K562 (cell line): ENCODE measurements around the gene PDIA4. TPM values are rescaled to one million over a fixed set of nuclear protein-coding genes. Genes with fewer than 3 reads are reported as not detected.
A peak's percentile ranks its signal among the peaks of the same experiment; 100 is the strongest.

Experiments used
- ATAC-seq: fragments of 200-7000 bp; cut with Tn5 transposase; 3 replicates; pipeline ENCODE4 v1.9.1; 2020; ENCODE audit warnings: moderate library complexity
- BruUV-seq: library from RNA; stranded (reverse); fragments of 400-500 nt; replicated peaks from 2 replicates; lab custom pipeline; 2021; lab: Mats Ljungman, UMichigan
- CTCF ChIA-PET: fragments of 300-600 bp; formaldehyde crosslinking; extraction: SDS; loops from one replicate; lab custom pipeline; 2021; ENCODE audit warnings: low intra/inter-chr PET ratio; lab: Yijun Ruan, JAX
- POLR2A ChIA-PET: fragments of 300-600, 350-650 bp; sonication (Branson Sonifier 250); formaldehyde crosslinking; extraction: SDS; loops from one replicate; lab custom pipeline; 2021; ENCODE audit warnings: antibody characterized with exemption, inconsistent platforms; lab: Yijun Ruan, JAX
- DNase-seq, 4 experiments: peaks; one replicate each; pipeline versions ENCODE4 v3.0.0 to v3.0.0-alpha.2; 2011 to 2018; ENCODE audit warnings: low spot score in 3 of 4, mixed read lengths in 3 of 4; ENCODE audit errors: extremely low read depth in 1 of 4
- FAIRE-seq: peaks from 2 replicates; lab custom pipeline; 2011; peaks lifted over from hg19 to GRCh38; lab: Jason Lieb, UNC
- H2AFZ ChIP-seq: 2 replicates; pipeline ENCODE4 v1.6.0; 2011; ENCODE audit warnings: low read depth, low read length, control low read depth, inconsistent platforms
- H3K27ac ChIP-seq: fragments of 200-600 bp; 3 replicates; pipeline ENCODE4 v1.8.0; 2011; ENCODE audit warnings: low read depth, mild to moderate bottlenecking, control low read depth, inconsistent platforms, low read length, moderate library complexity, mixed read lengths; ENCODE audit errors: extremely low read depth
- H3K27me3 ChIP-seq, 2 experiments: fragments of 300-600 bp in 1 of 2; 2 replicates in 1 of 2; 3 replicates in 1 of 2; pipeline versions ENCODE4 v1.6.0 to v1.8.0; 2011; ENCODE audit warnings: inconsistent platforms in 2 of 2, low read length in 2 of 2, mild to moderate bottlenecking in 1 of 2, mixed read lengths in 1 of 2, moderate library complexity in 1 of 2; ENCODE audit not compliant: control insufficient read depth in 2 of 2, insufficient read depth in 2 of 2
- H3K36me3 ChIP-seq: fragments of 300-600 bp; 3 replicates; pipeline ENCODE4 v1.8.0; 2011; ENCODE audit warnings: mild to moderate bottlenecking, low read length, inconsistent platforms; ENCODE audit not compliant: control insufficient read depth, insufficient read depth
- H3K4me1 ChIP-seq, 2 experiments: fragments of 200-600 bp in 1 of 2; replicated peaks in 1 of 2; 2 replicates in 1 of 2; 3 replicates in 1 of 2; pipeline versions ENCODE4 v1.5.1 to v1.8.0; 2011; ENCODE audit warnings: inconsistent platforms in 2 of 2, low read length in 2 of 2, mild to moderate bottlenecking in 1 of 2, mixed read lengths in 1 of 2, moderate library complexity in 1 of 2; ENCODE audit not compliant: control insufficient read depth in 2 of 2, insufficient read depth in 2 of 2
- H3K4me2 ChIP-seq: 2 replicates; pipeline ENCODE4 v1.6.1; 2011; ENCODE audit warnings: low read length, control low read depth, inconsistent platforms, mixed read lengths; ENCODE audit not compliant: insufficient read depth
- H3K4me3 ChIP-seq: fragments of 200-600 bp; sonication (generic), shearing (Covaris generic); 2 replicates; pipeline ENCODE4 v1.5.1; 2016; ENCODE audit warnings: control low read depth, inconsistent platforms
- H3K79me2 ChIP-seq: fragments of 200-600 bp; 3 replicates; pipeline ENCODE4 v1.8.0; 2011; ENCODE audit warnings: low read length, inconsistent platforms; ENCODE audit not compliant: control insufficient read depth, insufficient read depth
- H3K9ac ChIP-seq, 2 experiments: 2 replicates each; pipeline versions ENCODE4 v1.6.0 to v1.6.1; 2011; ENCODE audit warnings: low read depth in 2 of 2, low read length in 2 of 2, control low read depth in 1 of 2, inconsistent platforms in 1 of 2, mild to moderate bottlenecking in 1 of 2, mixed read lengths in 1 of 2; ENCODE audit not compliant: insufficient read depth in 1 of 2
- H3K9me1 ChIP-seq: one replicate; pipeline ENCODE4 v1.6.0; 2011; ENCODE audit warnings: inconsistent platforms, mild to moderate bottlenecking, low read length, moderate library complexity; ENCODE audit not compliant: control insufficient read depth, insufficient read depth
- H3K9me3 ChIP-seq: replicated peaks from 2 replicates; pipeline ENCODE4 v1.5.1; 2011; ENCODE audit warnings: low read depth, low read length, inconsistent platforms; ENCODE audit not compliant: control insufficient read depth, insufficient read depth
- H4K20me1 ChIP-seq: replicated peaks from 2 replicates; pipeline ENCODE4 v1.6.1; 2011; ENCODE audit warnings: low read length, inconsistent platforms, mixed read lengths; ENCODE audit not compliant: control insufficient read depth, insufficient read depth
- ARID4B ChIP-seq: sonication (generic); formaldehyde crosslinking; IDR thresholded peaks from 2 replicates; pipeline ENCODE4 v1.8.0; 2022; ENCODE audit warnings: mild to moderate bottlenecking, missing genetic modification reagents
- EWSR1 ChIP-seq: fragments of 450-650 bp; IDR thresholded peaks from 2 replicates; pipeline ENCODE4 v1.6.1; 2018; ENCODE audit warnings: borderline replicate concordance, mild to moderate bottlenecking, low read depth, moderate library complexity; ENCODE audit not compliant: partially characterized antibody
- FOXP1 ChIP-seq: sonication (generic); formaldehyde crosslinking; IDR thresholded peaks from 2 replicates; pipeline ENCODE4 v1.8.0; 2022; ENCODE audit warnings: mild to moderate bottlenecking, missing genetic modification reagents
- HDAC6 ChIP-seq: IDR thresholded peaks from 2 replicates; pipeline ENCODE4 v1.6.1; 2012; ENCODE audit warnings: low read depth, mild to moderate bottlenecking, control low read depth, inconsistent platforms, low read length, moderate library complexity
- KAT2B ChIP-seq: IDR thresholded peaks from one replicate; pipeline ENCODE4 v1.6.1; 2012; ENCODE audit warnings: low read depth, mild to moderate bottlenecking, control low read depth, inconsistent platforms, low read length, moderate library complexity
- MAFK ChIP-seq: IDR thresholded peaks from 2 replicates; pipeline ENCODE4 v1.6.1; 2011; ENCODE audit warnings: low read length, improper control_type of control experiment
- SOX6 ChIP-seq: fragments of 450-650 bp; IDR thresholded peaks from 2 replicates; pipeline ENCODE4 v1.6.1; 2014; ENCODE audit warnings: mild to moderate bottlenecking
- STAG1 ChIP-seq: sonication (generic); formaldehyde crosslinking; IDR thresholded peaks from 2 replicates; pipeline ENCODE4 v1.5.0; 2020; ENCODE audit warnings: missing genetic modification reagents, borderline replicate concordance
- ZC3H11A ChIP-seq: IDR thresholded peaks from 2 replicates; pipeline ENCODE4 v1.6.1; 2012; ENCODE audit warnings: low read depth, low read length, improper control_type of control experiment
- ZNF143 ChIP-seq: sonication (generic); formaldehyde crosslinking; IDR thresholded peaks from 2 replicates; pipeline ENCODE4 v1.9.0; 2022; ENCODE audit warnings: mild to moderate bottlenecking, missing genetic modification reagents
- ZNF740 ChIP-seq, 3 experiments: fragments of 200-800 bp in 1 of 3; sonication (Bioruptor generic) in 1 of 3; sonication (generic) in 1 of 3; formaldehyde crosslinking in 1 of 3; IDR thresholded peaks; 2 replicates each; pipeline versions ENCODE4 v1.6.1 to v1.8.0; 2016 to 2022; ENCODE audit warnings: mild to moderate bottlenecking in 2 of 3, missing compliant biosample characterization in 2 of 3, missing genetic modification characterization in 2 of 3, missing genetic modification reagents in 1 of 3
- WGBS: fragments of 100-300 bp; shearing (Covaris generic); methylation state at CpG from one replicate; pipeline ENCODE4 v1.1.6; 2016; ENCODE audit warnings: low coverage, mixed read lengths; ENCODE audit not compliant: insufficient coverage; ENCODE audit errors: missing lambda C conversion rate; 5-methylcytosine and 5-hydroxymethylcytosine counted together
- in situ Hi-C: fragments of 300-500 bp; cut with MboI; formaldehyde crosslinking; loops from 4 replicates; pipeline ENCODE4 v1.15.0; 2018; ENCODE audit warnings: inconsistent platforms, mixed read lengths
- intact Hi-C: fragments of 100-400 bp; cut with micrococcal nuclease; formaldehyde crosslinking; loops from 2 replicates; pipeline ENCODE4 v1.14.2; 2022
- polyA plus RNA-seq, 8 experiments: library from polyadenylated mRNA; depleted of rRNA in 4 of 8; stranded (reverse) in 5 of 8; unstranded in 3 of 8; fragments of >200 nt; fragmentation: Nextera tagmentation in 2 of 8; fragmentation: Illumina TruSeq in 1 of 8; extraction: Ambion mirVana in 2 of 8; extraction: Trizol in 1 of 8; gene quantifications; 2 replicates each; pipeline versions ENCODE4 v1.2.1 to v1.2.3, GENCODE V29; 2011 to 2014; ENCODE audit warnings: inconsistent platforms in 1 of 8, missing spikeins in 1 of 8
- total RNA-seq, 7 experiments: library from RNA; depleted of rRNA in 6 of 7; stranded (reverse); fragments of >200 nt in 6 of 7; fragmentation: Illumina TruSeq in 2 of 7; extraction: Trizol in 2 of 7; gene quantifications; 2 replicates each; pipeline versions ENCODE4 v1.2.1 to v1.2.3, GENCODE V29; 2011 to 2021; ENCODE audit warnings: low replicate concordance in 1 of 7

Gene PDIA4
- total and polyA plus RNA-seq, 9 of the 15 experiments (the other 6 are each of a cell fraction or from before 2014, with no cell fraction given): 9.1 to 175 (median 146) TPM

GRCh38 chr7:148963583-148964482, 64.5 kb downstream of the PDIA4 start (continued):
- TF ChIP-seq KAT2B (no peak), EWSR1 (no peak), ZNF740 (CRISPR knock-in tag; IDR thresholded peaks at IDR 0.05) (no peak), ZNF740 (tag; IDR thresholded peaks at IDR 0.05) (0 out of 4 replicates have a peak, but pooled peaks of 1 of the 2 experiments have one; percentile 25), STAG1 (CRISPR knock-in tag) (no peak)

GRCh38 chr7:148962823-148963582, 65.3 kb downstream of the PDIA4 start:
- DNase-seq (peak; percentile 61 to 86 (median 72)), FAIRE-seq (peak; percentile 68), ATAC-seq (peak; percentile 65)
- BruUV-seq: no TSS peak
- ChIA-PET POLR2A (interaction anchor here (0.7 to 1.9 kb wide), 3 partner anchors 22 to 265 kb away, joined by 4 to 7 read pairs (median 5); partner anchors contain the start of gene CUL1), CTCF (interaction anchor here (0.6 to 2.9 kb wide), 12 partner anchors 57 to 698 kb away, joined by 3 to 33 read pairs (median 4); no protein-coding TSS in a partner anchor)
- peak overlapping the region; percentile 49 for H3K4me3 ChIP-seq
- no peaks in the 10 kb centered on the region for H3K9me1 ChIP-seq
- WGBS: 2% methylated on average over 5 of the region's 5 CpGs
- peaks cover 16 to 32% of the 10 kb centered on the region in 2 experiments; a peak in 4 of 5 replicates for H3K4me1 ChIP-seq
- H3K4me2 ChIP-seq: peak overlapping the region; percentile 81
- H3K9ac ChIP-seq: peak overlapping the region; percentile 73 to 83; a peak in 3 of 4 replicates
- H3K27ac ChIP-seq: peak overlapping the region; percentile 62
- no peaks in the 10 kb centered on the region for H3K9me3 ChIP-seq
- intact Hi-C loops: loop anchor here (1.0 to 5.0 kb wide), 8 partner anchors 22 to 698 kb away; partner anchors contain the start of genes CUL1, EZH2 and ZNF786
- H3K27me3 ChIP-seq: no peaks in the 10 kb centered on the region
- in situ Hi-C loops: loop anchor here (5.0 to 25.0 kb wide), 3 partner anchors 376 to 698 kb away; partner anchors contain the start of gene C7orf33
- peak overlapping the region; percentile 92 for H2AFZ ChIP-seq
- no peaks in the 10 kb centered on the region for H3K36me3 ChIP-seq
- no peaks in the 10 kb centered on the region for H3K79me2 ChIP-seq
- no peaks in the 10 kb centered on the region for H4K20me1 ChIP-seq
- TF ChIP-seq FOXP1 (CRISPR knock-in tag) (no peak), ARID4B (no peak), HDAC6 (no peak), SOX6 (no peak), MAFK (0 out of 2 replicates have a peak, but pooled peaks have one; percentile 4), ZNF143 (CRISPR knock-in tag) (peak; percentile 78), ZC3H11A (no peak)
